ENCODE measurements around the gene IL16.

IL16 gene

GRCh38 chr15:81209635-81210034 is 13.0 kb downstream of the IL16 start:
- DNase-seq: no peak

DNA sequence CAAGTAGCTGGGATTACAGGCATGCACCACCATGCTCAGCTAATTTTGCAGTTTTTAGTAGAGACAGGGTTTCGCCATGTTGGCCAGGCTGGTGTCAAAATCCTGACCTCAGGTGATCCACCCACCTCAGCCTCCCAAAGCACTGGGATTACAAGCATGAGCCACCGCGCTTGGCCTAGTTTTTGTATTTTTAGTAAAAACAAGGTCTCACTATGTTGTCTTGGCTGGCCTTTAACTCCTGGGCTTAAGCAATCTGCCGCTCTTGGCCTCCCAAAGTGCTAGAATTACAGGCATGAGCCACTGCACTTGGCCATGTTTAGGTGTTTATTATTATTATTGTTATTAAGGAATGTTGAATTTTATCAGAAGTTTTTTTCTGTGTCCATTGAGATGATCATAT is 14.7 kb downstream of the IL16 start:
- DNase-seq: no peak

GRCh38 chr15:81213982-81214381 is 17.3 kb downstream of the IL16 start:
- no peak for DNase-seq

DNA sequence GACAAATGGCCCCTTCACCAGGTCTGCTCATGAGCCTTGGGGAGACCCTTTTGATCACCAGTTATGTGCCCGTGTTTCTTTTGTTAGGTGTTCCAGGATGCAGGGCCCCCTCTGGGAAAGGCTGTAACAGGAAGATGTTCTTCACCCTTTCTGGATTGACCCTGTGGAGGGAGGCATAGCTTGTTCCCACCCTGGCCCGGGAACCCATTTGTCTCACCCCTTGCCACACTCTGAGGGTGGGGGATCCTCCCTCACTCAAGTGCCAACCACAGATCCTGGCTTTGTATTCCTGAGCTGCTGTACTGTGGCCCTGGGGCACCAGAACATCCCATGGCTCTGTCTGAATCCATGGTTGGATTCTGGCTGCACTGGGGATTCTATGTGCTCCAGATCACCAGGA is 18.9 kb downstream of the IL16 start:
- no peak for DNase-seq

DNA sequence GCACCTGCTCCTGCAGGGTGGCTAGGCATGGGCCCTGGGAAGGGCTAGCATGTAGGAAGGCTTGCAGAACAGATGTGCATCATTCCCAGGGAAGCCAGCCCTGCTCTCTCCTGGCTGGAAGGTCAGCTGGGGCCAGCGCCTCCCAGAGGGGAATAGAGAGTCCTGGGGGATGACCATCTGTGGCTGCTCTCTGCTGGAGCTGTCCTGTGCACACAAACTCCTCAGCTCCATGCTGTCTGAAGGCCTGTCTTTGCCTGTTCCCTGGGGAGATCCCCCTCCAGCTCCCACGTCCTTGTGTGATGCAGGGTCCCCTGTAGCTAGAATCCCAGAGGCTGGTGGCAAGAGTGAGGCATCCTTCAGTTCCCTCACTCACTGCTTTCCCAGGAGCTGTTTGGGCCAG is 19.3 kb downstream of the IL16 start:
- DNase-seq: no peak

DNA sequence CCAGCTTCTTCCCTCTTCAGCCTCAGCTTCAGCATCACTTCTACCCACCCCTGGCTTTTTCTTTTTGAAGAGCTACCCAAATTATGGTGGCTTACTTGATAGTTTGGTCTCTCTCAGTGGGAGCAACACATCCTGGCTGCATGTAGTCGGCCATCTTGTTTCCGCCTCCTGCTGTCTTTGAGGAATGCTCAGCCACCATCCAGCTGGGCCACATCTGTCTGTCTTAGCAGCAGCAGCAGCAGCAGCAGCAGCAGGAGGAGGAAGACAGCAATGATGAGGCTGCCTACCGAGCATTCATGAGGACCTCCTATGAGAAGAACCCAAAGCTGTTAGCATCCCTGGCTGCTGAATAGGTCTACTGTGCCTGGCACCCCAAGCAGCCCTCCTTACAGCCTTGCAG is 19.7 kb downstream of the IL16 start:
- DNase-seq: no peak

GRCh38 chr15:81221449-81221848 is 24.8 kb downstream of the IL16 start:
- no peak for DNase-seq

DNA sequence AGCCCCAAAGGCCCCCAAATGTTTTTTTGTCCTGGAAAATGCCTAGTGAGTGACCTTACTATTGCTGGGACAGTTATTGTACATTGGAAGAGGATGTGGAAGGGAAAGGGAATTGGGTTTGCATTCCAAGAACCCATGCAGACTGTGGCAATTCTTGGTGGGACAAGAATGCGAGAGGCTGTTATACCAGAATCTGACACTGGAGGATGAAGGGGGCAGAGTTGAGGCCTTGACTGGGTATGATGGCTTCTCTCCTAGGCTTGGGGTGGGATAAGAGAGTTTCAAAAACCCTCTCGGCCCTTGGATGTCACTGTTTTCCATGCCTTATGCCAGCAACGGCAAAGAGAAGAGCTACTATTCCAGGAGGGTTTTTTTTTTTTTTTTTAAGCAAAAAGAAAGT is 25.3 kb downstream of the IL16 start:
- DNase-seq: no peak

DNA sequence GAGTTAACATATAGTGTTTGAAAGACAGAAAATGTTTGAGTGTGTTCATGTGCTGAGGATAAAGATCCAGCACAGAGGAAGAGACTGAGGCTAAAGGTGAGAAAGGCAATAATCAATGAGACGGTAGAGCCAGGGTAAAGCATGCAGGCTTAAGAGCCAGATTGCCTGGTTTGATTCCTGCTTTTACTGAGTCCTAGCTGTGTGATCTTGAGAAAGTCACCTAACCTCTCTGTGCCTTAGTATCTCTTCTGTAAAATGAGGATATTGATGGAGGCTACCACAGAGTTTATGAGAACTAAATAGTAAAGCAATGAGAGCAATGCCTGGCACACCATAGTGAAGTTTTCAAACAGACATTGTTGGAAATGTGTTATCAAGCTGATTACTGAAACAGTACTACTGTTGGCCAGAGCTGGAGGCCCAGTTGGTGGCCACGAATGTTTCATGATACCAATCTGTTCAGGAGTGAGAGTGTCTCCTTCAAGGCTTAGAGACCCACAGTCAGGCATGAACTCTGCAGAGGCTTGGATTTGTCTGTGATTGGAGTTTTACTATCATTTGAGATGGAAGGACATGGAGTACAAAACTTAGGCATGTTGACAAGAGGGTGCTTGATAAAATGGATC is 26.8 kb downstream of the IL16 start:
- no peak for DNase-seq

GRCh38 chr15:81224232-81224631 is 27.6 kb downstream of the IL16 start:
- no peak for DNase-seq

- no peak for DNase-seq
Measured at GRCh38 chr15:81225161-81225671, 28.5 kb downstream of the IL16 start.

DNA sequence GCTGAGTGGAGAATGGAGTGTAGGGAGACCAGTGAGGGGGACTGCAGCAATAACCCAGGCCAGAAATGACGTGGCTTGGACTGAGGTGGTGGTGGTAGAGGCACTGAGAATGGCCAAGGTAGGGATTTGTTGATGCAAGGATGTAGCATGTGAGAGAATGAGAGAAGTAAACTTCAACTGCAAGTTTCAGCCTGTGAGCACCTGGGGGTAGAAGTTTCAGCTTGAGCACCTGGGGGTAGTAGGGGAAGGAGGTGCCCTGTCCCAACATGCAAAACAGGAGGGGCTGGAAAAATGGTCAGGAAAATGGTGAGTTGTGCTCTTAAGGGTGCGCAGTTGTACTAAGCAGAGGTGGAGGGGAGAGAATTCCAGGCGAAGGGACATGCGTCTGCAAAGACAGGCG is 31.0 kb downstream of the IL16 start:
- no peak for DNase-seq

DNA sequence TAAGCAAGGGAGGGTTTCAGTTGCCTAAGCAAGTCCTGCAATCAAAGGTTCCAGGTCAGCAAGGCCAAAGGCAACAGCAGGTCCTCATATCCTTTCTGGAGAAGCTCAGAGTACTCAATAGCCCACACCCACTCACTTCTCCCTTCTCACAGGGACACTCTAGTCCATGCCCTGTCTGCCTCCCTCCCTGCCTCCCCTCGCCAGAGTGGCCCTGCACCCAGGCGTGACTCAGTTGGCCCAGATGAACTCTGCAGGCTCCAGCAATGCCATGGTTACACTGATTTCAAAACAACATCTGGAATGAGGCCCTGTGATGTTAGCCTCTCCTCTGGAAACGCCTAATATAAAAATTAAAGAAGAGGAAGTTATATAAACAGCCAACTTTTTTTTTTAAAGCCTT is 32.9 kb downstream of the IL16 start:
- DNase-seq: no peak

- no peak for DNase-seq
Measured at GRCh38 chr15:81235276-81236123, 38.8 kb downstream of the IL16 start.

- DNase-seq: no peak
Measured at GRCh38 chr15:81239190-81239589, 42.5 kb downstream of the IL16 start.

DNA sequence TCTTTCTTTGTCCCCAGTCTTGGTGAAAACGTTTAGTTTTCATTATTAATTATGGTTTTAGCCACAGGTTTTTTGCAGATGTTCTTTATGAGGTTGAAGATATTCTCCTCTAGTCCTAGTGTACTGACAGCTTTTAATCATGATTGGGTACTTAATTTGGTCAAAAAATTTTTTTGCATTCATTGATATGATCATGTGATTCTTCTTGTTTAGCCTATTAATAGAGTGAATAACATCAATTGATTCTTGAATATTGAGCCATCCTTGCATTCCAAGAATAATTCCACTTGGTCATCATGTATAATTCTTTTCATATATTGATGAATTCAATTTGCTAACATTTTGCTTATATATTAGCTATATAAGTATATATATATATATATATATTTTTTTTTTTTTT is 46.1 kb downstream of the IL16 start:
- no peak for DNase-seq

GRCh38 chr15:81244306-81244705 is 47.6 kb downstream of the IL16 start:
- DNase-seq: no peak

GRCh38 chr15:81253846-81254245 is 57.2 kb downstream of the IL16 start:
- DNase-seq: no peak

DNA sequence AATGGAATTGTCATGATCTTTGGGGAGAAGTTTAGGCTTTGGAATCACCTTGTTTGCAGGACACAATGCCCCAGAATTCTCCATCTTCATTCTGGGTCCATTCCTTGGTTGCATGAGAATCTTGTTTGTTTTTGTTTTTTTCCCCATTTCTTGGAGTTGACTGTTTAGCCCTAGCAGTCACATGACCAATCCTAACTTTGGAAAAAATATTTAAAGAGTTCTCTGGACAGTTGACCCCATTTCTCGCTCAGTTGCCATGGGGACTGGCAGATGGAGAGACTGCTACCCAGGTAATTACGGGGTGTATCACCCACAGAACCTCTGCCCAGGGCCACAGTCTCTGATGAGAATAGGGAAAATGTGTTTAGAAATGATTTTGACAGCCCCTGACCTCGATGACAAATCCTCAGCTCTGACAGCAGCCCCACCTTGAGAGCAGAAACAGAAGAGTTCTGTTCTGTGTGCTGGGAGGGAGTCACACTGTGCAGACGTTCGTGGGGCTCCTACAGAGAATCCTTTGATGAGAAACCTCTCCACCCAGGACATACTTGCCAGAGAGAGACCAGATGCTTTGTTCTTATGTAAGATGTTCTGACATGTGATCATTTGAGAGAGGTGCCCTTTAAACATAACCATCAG is 57.7 kb downstream of the IL16 start:
- DNase-seq: no peak

DNA sequence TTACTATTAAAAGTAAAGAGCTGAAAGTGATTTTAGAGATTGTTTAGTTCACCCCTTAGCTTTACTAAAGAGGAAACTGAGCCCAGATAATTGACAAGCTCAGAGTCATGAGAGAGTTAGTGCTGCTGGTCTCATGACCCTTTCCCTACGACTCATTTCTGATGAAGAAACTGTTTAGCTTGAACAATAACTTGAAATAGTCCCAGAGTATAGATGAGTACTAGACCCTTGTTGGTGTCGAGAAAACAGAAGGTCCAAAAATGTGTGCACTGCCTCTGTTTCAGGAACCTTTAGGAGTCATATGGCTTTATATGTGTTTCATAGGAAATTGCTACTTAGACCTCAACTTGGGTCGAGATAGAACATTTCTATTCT is 58.2 kb downstream of the IL16 start:
- DNase-seq: no peak

GRCh38 chr15:81255315-81255957 is 58.8 kb downstream of the IL16 start:
- DNase-seq: no peak

DNA sequence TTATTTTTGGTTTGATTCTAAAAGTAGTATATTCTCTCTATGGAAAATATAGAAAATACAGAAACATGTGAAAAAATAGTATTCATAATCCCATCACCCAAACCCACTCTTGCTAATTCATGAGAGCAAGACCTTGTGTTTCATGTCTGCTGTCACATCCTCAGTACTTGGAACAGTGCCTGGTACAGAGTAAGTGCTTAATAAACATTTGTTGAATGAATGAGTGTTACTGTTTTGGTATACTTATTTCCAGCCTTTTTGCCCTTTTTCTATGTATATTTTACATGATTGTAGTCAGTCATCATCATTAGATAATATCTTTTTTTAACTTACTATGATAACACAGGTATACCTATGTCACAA is 59.3 kb downstream of the IL16 start:
- no peak for DNase-seq

GRCh38 chr15:81256916-81257315 is 60.2 kb downstream of the IL16 start:
- no peak for DNase-seq

DNA sequence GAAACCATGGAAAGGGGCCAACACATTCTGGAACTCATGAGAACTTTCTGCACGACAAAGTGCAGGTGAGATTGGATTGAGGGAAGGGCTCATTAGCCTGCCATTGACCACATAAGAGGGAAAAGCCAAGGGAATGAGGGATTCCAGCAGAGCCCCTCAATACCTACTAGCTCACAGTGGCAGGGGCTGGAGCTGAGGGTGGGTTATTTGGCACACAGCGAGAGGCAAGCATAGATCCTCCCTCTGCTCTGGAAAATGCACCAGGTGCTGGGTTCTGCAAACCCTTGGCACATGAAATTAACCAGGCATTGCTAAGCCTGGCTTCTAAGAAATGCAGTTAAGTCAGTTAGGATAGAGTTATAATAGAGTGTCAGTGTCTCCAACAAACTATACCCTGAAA is 60.8 kb downstream of the IL16 start:
- no peak for DNase-seq

Measured in stimulated activated CD4-positive, alpha-beta T cell treated with anti-CD3 and anti-CD28 coated beads, Interleukin-2, amount 100 ng/mL, for 48 hours (primary cell).